GM18868 (cell line): Measurements from ENCODE around the gene KRTAP5-10.
"Not testable (repeated sequence)": the region's sequence is repeated elsewhere in the genome, so short reads cannot be mapped to it uniquely, and the experiment has no call there.

Experiments used
- ATAC-seq: cut with Tn5 transposase; IDR thresholded peaks from one replicate; pipeline ENCODE4 v1.9.1; 2021; ENCODE audit warnings: mild to moderate bottlenecking, moderate library complexity; ENCODE audit not compliant: unreplicated experiment

The KRTAP5-10 gene

GRCh38 chr11:71542382-71542781, 23.0 kb upstream of the KRTAP5-10 start:
- no peak for ATAC-seq

GRCh38 chr11:71542879-71543777, 22.2 kb upstream of the KRTAP5-10 start:
- no peak for ATAC-seq

- ATAC-seq, result no peak
These were observed 21.5 kb upstream of the KRTAP5-10 start for GRCh38 chr11:71543866-71544265.

GRCh38 chr11:71544525-71545214, 20.7 kb upstream of the KRTAP5-10 start:
- ATAC-seq, result no peak

GRCh38 chr11:71545405-71545966, 19.9 kb upstream of the KRTAP5-10 start:
- no peak for ATAC-seq

GRCh38 chr11:71548120-71548519, 17.2 kb upstream of the KRTAP5-10 start, which contains the start of gene KRTAP5-9:
KRTAP5-9 (plus strand) TSS chr11:71548420; CDS start chr11:71548658, 238 bp downstream.
- ATAC-seq, result no peak

GRCh38 chr11:71548716-71549151, 16.6 kb upstream of the KRTAP5-10 start:
- ATAC-seq, result no peak

GRCh38 chr11:71551711-71552110, 13.7 kb upstream of the KRTAP5-10 start:
- no peak for ATAC-seq

GRCh38 chr11:71554996-71555395, 10.4 kb upstream of the KRTAP5-10 start:
- no peak for ATAC-seq

- ATAC-seq, result no peak
These were observed 9.9 kb upstream of the KRTAP5-10 start for GRCh38 chr11:71555508-71555907.

- no peak for ATAC-seq
These were observed 9.3 kb upstream of the KRTAP5-10 start for GRCh38 chr11:71556018-71556417.

GRCh38 chr11:71557257-71557656, 8.1 kb upstream of the KRTAP5-10 start:
- no peak for ATAC-seq

- ATAC-seq, result no peak
These were observed 6.4 kb upstream of the KRTAP5-10 start for GRCh38 chr11:71558996-71559395.

GRCh38 chr11:71562120-71562519, 3.2 kb upstream of the KRTAP5-10 start:
- ATAC-seq, result no peak

- ATAC-seq, result no peak
These were observed 2.0 kb upstream of the KRTAP5-10 start for GRCh38 chr11:71563406-71563805.

- no peak for ATAC-seq
These were observed 933 bp upstream of the KRTAP5-10 start for GRCh38 chr11:71564430-71564829.

GRCh38 chr11:71566081-71566620, 788 bp downstream of the KRTAP5-10 start:
- no peak for ATAC-seq

- ATAC-seq, result not testable (repeated sequence)
These were observed 1.6 kb downstream of the KRTAP5-10 start for GRCh38 chr11:71566626-71567599.

- not testable (repeated sequence) for ATAC-seq
These were observed 2.3 kb downstream of the KRTAP5-10 start for GRCh38 chr11:71567633-71568032.

GRCh38 chr11:71568704-71569349, 3.5 kb downstream of the KRTAP5-10 start:
- no peak for ATAC-seq
